Measurements from ENCODE around the gene OR7C1.
"Not testable (repeated sequence)": the region's sequence is repeated elsewhere in the genome, so short reads cannot be mapped to it uniquely, and the experiment has no call there.

Gene OR7C1

GRCh38 chr19:14765403-14765802 is 69.6 kb downstream of the OR7C1 start:
- DNase-seq (ENCODE audit: low spot score): not testable (repeated sequence)

- DNase-seq (ENCODE audit: low spot score): no peak
Measured at GRCh38 chr19:14764401-14764800, 70.6 kb downstream of the OR7C1 start.

- DNase-seq (ENCODE audit: low spot score): no peak
Measured at GRCh38 chr19:14763497-14764145, 71.4 kb downstream of the OR7C1 start.

- DNase-seq (ENCODE audit: low spot score): no peak
Measured at GRCh38 chr19:14762111-14762510, 72.9 kb downstream of the OR7C1 start.

DNA sequence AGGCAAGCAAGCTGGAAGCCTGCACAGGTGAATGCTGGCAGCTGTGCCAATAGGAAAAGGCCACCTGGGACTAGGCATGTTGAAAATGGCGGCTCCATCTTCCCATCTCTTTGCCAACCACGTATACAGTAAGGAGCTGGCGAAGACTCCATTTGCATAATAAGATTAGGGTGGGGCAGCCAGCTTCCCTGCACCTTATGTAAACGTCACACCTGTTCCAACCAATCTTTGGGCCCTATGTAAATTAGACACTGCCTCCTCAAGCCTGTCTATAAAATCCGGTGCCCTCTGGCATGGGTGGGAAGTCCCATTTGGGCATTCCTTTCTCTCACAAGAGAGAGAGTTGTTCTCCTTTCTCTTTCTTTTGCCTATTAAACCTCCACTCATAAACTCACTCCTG is 73.4 kb downstream of the OR7C1 start:
- DNase-seq (ENCODE audit: low spot score): no peak

GRCh38 chr19:14758816-14759215 is 76.2 kb downstream of the OR7C1 start:
- DNase-seq (ENCODE audit: low spot score): no peak

- DNase-seq (ENCODE audit: low spot score): no peak
Measured at GRCh38 chr19:14748601-14749000, 86.4 kb downstream of the OR7C1 start.
